Measurements from ENCODE around the gene SLC44A3.

Gene SLC44A3

GRCh38 chr1:94875794-94876193 is 55.6 kb downstream of the SLC44A3 start:
- Histone ChIP-seq H3K27me3 (ENCODE audit: low read depth) (no peaks in the 10 kb centered on the region), H3K9me3 (no peaks in the 10 kb centered on the region), H3K4me1 (peaks cover 4% of the 10 kb centered on the region), H3K4me3 (no peak overlapping the region), H3K36me3 (replicated peaks) (no peaks in the 10 kb centered on the region)
- in situ Hi-C loops (cut with MboI; ENCODE audit: low sequenced_read_pairs), result no loop called here
- no peak for DNase-seq (ENCODE audit: low spot score in 2 of 2)

DNA sequence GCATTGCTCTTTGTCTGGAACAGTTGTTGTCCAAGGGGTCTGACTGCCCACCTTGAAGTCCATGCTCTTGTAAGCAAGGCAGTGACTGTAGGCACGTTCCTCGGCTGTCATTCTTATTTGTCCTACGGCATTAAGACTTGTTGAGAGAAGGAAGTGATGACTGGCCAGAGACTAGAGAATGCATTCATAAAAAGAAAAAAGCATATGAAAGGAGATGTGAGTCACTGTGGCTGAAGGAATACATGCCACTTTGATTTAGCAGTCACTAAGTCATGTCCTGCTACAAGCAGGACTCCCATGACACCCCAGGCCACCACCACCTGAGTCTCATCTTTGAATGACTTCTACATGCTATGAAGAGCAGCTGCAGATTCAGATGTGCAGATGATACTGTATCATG is 56.2 kb downstream of the SLC44A3 start:
- peaks cover 4% of the 10 kb centered on the region; the same call in 1 of the 2 replicates for H3K4me1 ChIP-seq
- no peaks in the 10 kb centered on the region for H3K36me3 ChIP-seq (replicated peaks)
- no peaks in the 10 kb centered on the region for H3K9me3 ChIP-seq
- DNase-seq (ENCODE audit: low spot score in 2 of 2), result no peak
- no peak overlapping the region for H3K4me3 ChIP-seq
- H3K27me3 ChIP-seq (ENCODE audit: low read depth), result no peaks in the 10 kb centered on the region
- in situ Hi-C loops (cut with MboI; ENCODE audit: low sequenced_read_pairs), result no loop called here

DNA sequence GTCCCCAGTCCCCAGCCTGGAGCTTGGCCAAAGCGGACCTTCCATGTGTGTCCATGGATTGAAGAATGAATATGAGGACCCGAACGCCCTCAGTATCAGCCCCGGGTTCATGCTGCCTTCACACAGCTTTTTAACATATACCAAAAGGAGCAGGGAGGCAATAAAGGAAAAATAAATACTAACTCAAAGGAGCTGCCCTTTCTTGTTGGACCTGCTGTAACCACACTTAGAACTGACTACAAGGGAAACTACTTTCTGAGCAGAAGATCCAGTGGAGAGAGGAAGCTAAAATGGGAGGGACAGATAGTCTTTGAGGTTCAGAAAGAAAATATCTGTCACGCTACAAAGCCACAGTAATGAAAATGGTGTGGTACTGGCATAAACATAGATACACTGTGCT is 58.2 kb downstream of the SLC44A3 start:
- DNase-seq (ENCODE audit: low spot score in 2 of 2), result no peak
- no peak overlapping the region for H3K4me3 ChIP-seq
- in situ Hi-C loops (cut with MboI; ENCODE audit: low sequenced_read_pairs), result no loop called here
- H3K36me3 ChIP-seq (replicated peaks), result no peaks in the 10 kb centered on the region
- H3K4me1 ChIP-seq, result peaks cover 4% of the 10 kb centered on the region; the same call in 1 of the 2 replicates
- H3K9me3 ChIP-seq, result no peaks in the 10 kb centered on the region
- no peaks in the 10 kb centered on the region for H3K27me3 ChIP-seq (ENCODE audit: low read depth)

DNA sequence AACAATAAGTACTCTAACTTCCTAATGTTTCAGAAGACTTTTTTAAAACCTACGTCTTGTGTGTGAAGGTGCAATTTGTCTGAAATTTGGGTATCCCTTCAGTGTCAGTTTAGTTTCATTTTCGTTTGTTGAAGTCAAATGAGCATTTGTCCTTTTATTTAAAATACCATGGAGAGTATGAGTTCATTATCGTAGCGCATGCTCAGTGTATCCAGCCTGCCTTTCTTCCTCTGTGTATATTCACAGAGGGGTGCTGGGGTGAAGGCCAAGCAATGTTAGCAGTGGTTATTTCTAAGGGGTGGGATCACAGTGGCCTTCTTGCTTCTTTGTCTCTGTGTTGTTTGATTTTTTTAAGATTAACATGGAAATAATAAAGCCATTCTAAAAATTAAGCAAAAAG is 63.5 kb downstream of the SLC44A3 start:
- DNase-seq (ENCODE audit: low spot score in 2 of 2), result no peak
- Histone ChIP-seq H3K4me3 (no peak overlapping the region), H3K36me3 (replicated peaks) (no peaks in the 10 kb centered on the region), H3K4me1 (peaks cover 29% of the 10 kb centered on the region), H3K9me3 (no peaks in the 10 kb centered on the region), H3K27me3 (ENCODE audit: low read depth) (no peaks in the 10 kb centered on the region)
- in situ Hi-C loops (cut with MboI; ENCODE audit: low sequenced_read_pairs), result no loop called here

DNA sequence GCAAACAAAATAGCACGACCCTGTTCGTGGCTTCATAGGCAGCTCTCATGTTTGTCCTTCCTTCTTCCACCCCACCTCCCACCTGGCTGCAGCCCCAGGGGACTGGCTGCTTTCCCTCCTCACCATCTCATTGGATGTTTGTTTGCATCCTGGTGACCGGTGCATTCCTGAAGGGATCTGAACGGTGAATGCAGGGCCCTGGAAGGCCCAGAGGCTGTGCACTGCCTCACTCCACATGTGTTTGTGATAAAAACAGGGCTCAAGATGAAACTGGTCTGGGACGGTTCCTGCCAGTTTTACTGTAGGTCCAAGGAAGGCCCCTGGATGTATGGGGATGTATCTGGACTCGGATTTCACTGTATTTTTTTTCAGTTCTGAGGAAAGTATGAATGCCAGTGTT is 63.9 kb downstream of the SLC44A3 start:
- no peak overlapping the region for H3K4me3 ChIP-seq
- H3K9me3 ChIP-seq, result no peaks in the 10 kb centered on the region
- in situ Hi-C loops (cut with MboI; ENCODE audit: low sequenced_read_pairs), result no loop called here
- DNase-seq (ENCODE audit: low spot score in 2 of 2), result peak; percentile 37 to 77
- no peaks in the 10 kb centered on the region for H3K36me3 ChIP-seq (replicated peaks)
- peaks cover 29% of the 10 kb centered on the region for H3K4me1 ChIP-seq
- no peaks in the 10 kb centered on the region for H3K27me3 ChIP-seq (ENCODE audit: low read depth)

DNA sequence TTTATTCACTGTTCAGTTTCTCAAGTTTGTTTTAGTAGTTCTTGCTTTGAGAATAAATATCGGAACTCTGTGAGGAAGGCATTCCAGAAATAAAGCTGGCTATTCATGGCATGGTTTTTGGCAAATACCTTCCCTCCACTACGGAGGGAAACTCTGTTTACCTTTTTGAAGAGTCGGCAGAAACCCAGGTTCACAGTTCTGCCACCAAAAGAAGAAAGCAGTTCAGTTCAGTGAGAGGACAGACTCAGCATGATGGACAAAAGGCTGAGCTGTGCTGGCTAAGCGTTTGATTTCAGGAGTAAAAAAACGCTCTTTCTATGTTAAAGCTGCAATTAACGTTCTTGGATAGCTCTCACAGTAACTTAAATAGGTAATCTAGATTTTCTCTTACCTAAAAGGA is 64.3 kb downstream of the SLC44A3 start:
- Histone ChIP-seq H3K9me3 (no peaks in the 10 kb centered on the region), H3K36me3 (replicated peaks) (no peaks in the 10 kb centered on the region), H3K27me3 (ENCODE audit: low read depth) (no peaks in the 10 kb centered on the region), H3K4me1 (peaks cover 29% of the 10 kb centered on the region), H3K4me3 (no peak overlapping the region)
- no peak for DNase-seq (ENCODE audit: low spot score in 2 of 2)
- in situ Hi-C loops (cut with MboI; ENCODE audit: low sequenced_read_pairs), result no loop called here

DNA sequence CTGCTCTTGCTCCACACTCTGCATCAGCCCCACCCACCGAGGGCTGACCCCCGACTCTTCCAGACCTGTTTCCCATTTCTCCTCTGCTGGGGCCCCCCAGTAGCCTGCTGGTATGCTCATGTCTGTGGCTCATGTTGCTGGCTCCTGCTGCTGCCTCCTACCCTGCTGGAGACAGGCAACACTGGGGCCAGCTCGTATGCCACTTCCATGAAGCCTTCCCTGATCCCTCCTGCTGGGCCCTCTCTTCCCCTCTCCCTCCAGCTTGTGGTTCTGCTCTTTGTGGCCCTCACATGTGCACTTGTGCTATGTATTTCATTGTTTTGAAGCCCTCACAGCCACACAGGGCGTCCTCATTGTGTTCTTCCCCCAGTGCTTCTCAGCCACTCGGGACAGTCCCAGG is 66.2 kb downstream of the SLC44A3 start:
- Histone ChIP-seq H3K36me3 (replicated peaks) (no peaks in the 10 kb centered on the region), H3K4me3 (no peak overlapping the region), H3K27me3 (ENCODE audit: low read depth) (no peaks in the 10 kb centered on the region), H3K4me1 (peaks cover 29% of the 10 kb centered on the region), H3K9me3 (no peaks in the 10 kb centered on the region)
- DNase-seq (ENCODE audit: low spot score in 2 of 2), result no peak
- in situ Hi-C loops (cut with MboI; ENCODE audit: low sequenced_read_pairs), result no loop called here

- Histone ChIP-seq H3K27me3 (ENCODE audit: low read depth) (no peaks in the 10 kb centered on the region), H3K4me1 (peaks cover 29% of the 10 kb centered on the region), H3K36me3 (replicated peaks) (no peaks in the 10 kb centered on the region), H3K9me3 (no peaks in the 10 kb centered on the region), H3K4me3 (no peak overlapping the region)
- peak in 1 of 2 experiments; percentile 57 for DNase-seq (ENCODE audit: low spot score in 2 of 2)
- in situ Hi-C loops (cut with MboI; ENCODE audit: low sequenced_read_pairs), result no loop called here
Measured at GRCh38 chr1:94887106-94887505, 66.9 kb downstream of the SLC44A3 start.

DNA sequence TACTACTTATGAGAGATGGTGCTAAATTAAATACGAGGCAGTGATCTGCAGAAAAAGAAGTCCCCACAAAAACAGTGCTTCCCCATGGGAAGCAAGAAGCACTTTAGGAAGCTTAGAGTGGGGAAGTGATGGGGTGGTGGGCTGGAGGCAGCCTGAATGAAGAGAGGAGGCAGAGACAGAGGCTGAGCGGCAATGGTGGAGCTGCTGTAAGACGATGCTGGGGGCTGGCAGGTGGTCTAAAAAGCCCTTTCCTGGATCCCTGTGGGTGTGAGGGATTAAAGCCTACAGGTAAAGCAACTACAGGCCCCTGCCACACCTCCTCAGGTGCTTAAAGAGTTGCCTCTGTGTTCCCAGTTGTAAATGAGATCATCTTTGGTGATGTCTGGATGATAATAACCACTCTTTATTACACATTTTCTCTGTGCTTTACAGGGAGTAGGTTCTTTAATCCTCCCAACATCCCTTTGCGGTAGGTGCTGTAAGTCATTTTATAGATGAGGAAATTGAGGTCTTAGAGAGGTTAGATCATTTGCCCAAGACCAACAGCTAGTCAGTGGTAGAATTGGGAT is 67.5 kb downstream of the SLC44A3 start:
- Histone ChIP-seq H3K4me3 (no peak overlapping the region), H3K27me3 (ENCODE audit: low read depth) (no peaks in the 10 kb centered on the region), H3K4me1 (peaks cover 29% of the 10 kb centered on the region), H3K9me3 (no peaks in the 10 kb centered on the region), H3K36me3 (replicated peaks) (no peaks in the 10 kb centered on the region)
- in situ Hi-C loops (cut with MboI; ENCODE audit: low sequenced_read_pairs), result no loop called here
- no peak for DNase-seq (ENCODE audit: low spot score in 2 of 2)

DNA sequence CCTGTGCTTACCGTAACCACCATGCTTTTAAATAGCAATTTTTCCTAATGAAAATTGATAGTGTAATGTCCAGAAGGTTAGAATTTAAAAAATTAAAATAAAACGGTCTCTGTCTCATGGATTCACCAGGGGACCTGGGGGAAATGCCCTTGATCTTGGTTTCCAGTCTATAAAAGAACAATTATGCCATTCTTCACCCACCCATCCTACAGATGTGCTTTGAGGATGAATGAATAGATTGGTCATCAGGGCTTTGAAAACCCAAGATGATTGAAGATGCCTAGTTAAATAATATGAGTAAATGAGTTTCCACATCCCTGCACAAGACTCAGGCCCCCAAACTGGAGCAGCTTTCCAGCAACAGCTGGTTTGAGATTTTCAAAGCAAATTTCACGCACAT is 68.0 kb downstream of the SLC44A3 start:
- in situ Hi-C loops (cut with MboI; ENCODE audit: low sequenced_read_pairs), result no loop called here
- no peak overlapping the region for H3K4me3 ChIP-seq

GRCh38 chr1:94892604-94893254 is 72.6 kb downstream of the SLC44A3 start:
- Histone ChIP-seq H3K4me1 (peaks cover 3% of the 10 kb centered on the region), H3K27me3 (ENCODE audit: low read depth) (no peaks in the 10 kb centered on the region), H3K9me3 (no peaks in the 10 kb centered on the region), H3K4me3 (no peak overlapping the region), H3K36me3 (replicated peaks) (peaks cover 32% of the 10 kb centered on the region)
- DNase-seq (ENCODE audit: low spot score in 2 of 2), result no peak
- in situ Hi-C loops (cut with MboI; ENCODE audit: low sequenced_read_pairs), result no loop called here

More for the DNA sequence above, 68.0 kb downstream of the SLC44A3 start:
- peaks cover 29% of the 10 kb centered on the region for H3K4me1 ChIP-seq
- H3K36me3 ChIP-seq (replicated peaks), result no peaks in the 10 kb centered on the region
- no peak for DNase-seq (ENCODE audit: low spot score in 2 of 2)
- no peaks in the 10 kb centered on the region for H3K9me3 ChIP-seq
- no peaks in the 10 kb centered on the region for H3K27me3 ChIP-seq (ENCODE audit: low read depth)

DNA sequence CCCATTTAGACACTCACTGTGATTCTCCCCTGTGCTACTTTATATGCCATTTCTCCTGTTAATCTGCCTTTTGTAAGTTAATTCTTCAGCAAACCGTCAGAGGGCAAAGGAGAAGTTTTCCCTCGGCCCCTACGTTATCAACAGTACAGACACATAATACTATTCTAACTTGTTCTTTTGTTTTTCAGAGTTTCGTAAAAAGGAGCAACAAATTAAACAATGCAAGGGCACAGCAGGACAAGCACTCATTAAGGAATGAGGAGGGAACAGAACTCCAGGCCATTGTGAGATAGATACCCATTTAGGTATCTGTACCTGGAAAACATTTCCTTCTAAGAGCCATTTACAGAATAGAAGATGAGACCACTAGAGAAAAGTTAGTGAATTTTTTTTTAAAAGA is 74.5 kb downstream of the SLC44A3 start:
- no peaks in the 10 kb centered on the region for H3K27me3 ChIP-seq (ENCODE audit: low read depth)
- in situ Hi-C loops (cut with MboI; ENCODE audit: low sequenced_read_pairs), result no loop called here
- no peak overlapping the region for H3K4me3 ChIP-seq
- H3K4me1 ChIP-seq, result no peaks in the 10 kb centered on the region
- DNase-seq (ENCODE audit: low spot score in 2 of 2), result no peak
- H3K36me3 ChIP-seq (replicated peaks), result peaks cover 51% of the 10 kb centered on the region
- no peaks in the 10 kb centered on the region for H3K9me3 ChIP-seq

DNA sequence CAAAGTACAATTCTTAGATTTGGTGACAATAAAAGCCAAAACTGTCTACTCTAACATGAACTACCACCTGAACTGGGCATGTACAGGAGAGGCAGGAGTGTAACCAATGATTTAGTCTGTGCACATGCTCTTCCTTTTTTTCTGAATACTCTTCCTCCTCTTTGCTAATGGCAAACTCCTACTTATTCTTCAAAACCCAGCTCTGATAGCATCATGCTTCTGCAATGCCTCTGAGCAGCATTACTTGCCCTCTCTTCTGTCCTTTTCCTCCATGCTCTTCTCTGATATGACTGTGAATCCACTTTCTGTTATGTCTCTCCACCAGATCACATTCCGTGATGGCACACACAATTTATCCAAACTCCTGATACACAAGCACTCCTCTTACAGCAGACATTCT is 75.4 kb downstream of the SLC44A3 start:
- Histone ChIP-seq H3K4me3 (no peak overlapping the region), H3K36me3 (replicated peaks) (peaks cover 60% of the 10 kb centered on the region), H3K4me1 (no peaks in the 10 kb centered on the region), H3K9me3 (no peaks in the 10 kb centered on the region), H3K27me3 (ENCODE audit: low read depth) (no peaks in the 10 kb centered on the region)
- in situ Hi-C loops (cut with MboI; ENCODE audit: low sequenced_read_pairs), result no loop called here
- no peak for DNase-seq (ENCODE audit: low spot score in 2 of 2)

GRCh38 chr1:94898491-94899385 is 78.6 kb downstream of the SLC44A3 start:
- in situ Hi-C loops (cut with MboI; ENCODE audit: low sequenced_read_pairs), result no loop called here
- H3K27me3 ChIP-seq (ENCODE audit: low read depth), result no peaks in the 10 kb centered on the region
- H3K4me1 ChIP-seq, result no peaks in the 10 kb centered on the region
- H3K36me3 ChIP-seq (replicated peaks), result peaks cover 88% of the 10 kb centered on the region
- no peaks in the 10 kb centered on the region for H3K9me3 ChIP-seq
- no peak overlapping the region for H3K4me3 ChIP-seq
- no peak for DNase-seq (ENCODE audit: low spot score in 2 of 2)

Data from HAP-1 (cell line).